HG03196 (cell line): Measurements from ENCODE around the gene GTF2IRD1.
"Not testable (repeated sequence)": the region's sequence is repeated elsewhere in the genome, so short reads cannot be mapped to it uniquely, and the experiment has no call there.

ENCODE experiments used
- ATAC-seq: cut with Tn5 transposase; IDR thresholded peaks from one replicate; pipeline ENCODE4 v1.9.1; 2021; ENCODE audit not compliant: unreplicated experiment

GTF2IRD1 gene

GRCh38 chr7:74507538-74508319, 54.0 kb downstream of the GTF2IRD1 start:
- ATAC-seq = no peak

GRCh38 chr7:74509453-74509852, 55.7 kb downstream of the GTF2IRD1 start:
- not testable (repeated sequence) for ATAC-seq

- ATAC-seq = no peak
Measured at GRCh38 chr7:74511345-74511744, 57.6 kb downstream of the GTF2IRD1 start.

- no peak for ATAC-seq
Measured at GRCh38 chr7:74512762-74513161, 59.1 kb downstream of the GTF2IRD1 start.

- ATAC-seq = no peak
Measured at GRCh38 chr7:74514131-74514591, 60.5 kb downstream of the GTF2IRD1 start.

GRCh38 chr7:74515276-74515675, 61.6 kb downstream of the GTF2IRD1 start:
- ATAC-seq = no peak

- no peak for ATAC-seq
Measured at GRCh38 chr7:74516214-74516613, 62.5 kb downstream of the GTF2IRD1 start.

- ATAC-seq = no peak
Measured at GRCh38 chr7:74518041-74518440, 64.3 kb downstream of the GTF2IRD1 start.

- ATAC-seq = no peak
Measured at GRCh38 chr7:74518654-74519053, 64.9 kb downstream of the GTF2IRD1 start.

GRCh38 chr7:74519395-74519794, 65.7 kb downstream of the GTF2IRD1 start:
- no peak for ATAC-seq

- ATAC-seq = no peak
Measured at GRCh38 chr7:74521855-74522254, 68.1 kb downstream of the GTF2IRD1 start.

GRCh38 chr7:74522281-74522905, 68.7 kb downstream of the GTF2IRD1 start:
- ATAC-seq = no peak

GRCh38 chr7:74523015-74523414, 69.3 kb downstream of the GTF2IRD1 start:
- ATAC-seq = no peak

GRCh38 chr7:74525140-74525539, 71.4 kb downstream of the GTF2IRD1 start:
- ATAC-seq = no peak

GRCh38 chr7:74525881-74526280, 72.2 kb downstream of the GTF2IRD1 start:
- no peak for ATAC-seq

- no peak for ATAC-seq
Measured at GRCh38 chr7:74526780-74527179, 73.1 kb downstream of the GTF2IRD1 start.

- ATAC-seq = no peak
Measured at GRCh38 chr7:74527842-74528241, 74.1 kb downstream of the GTF2IRD1 start.

- ATAC-seq = not testable (repeated sequence)
Measured at GRCh38 chr7:74528773-74529172, 75.1 kb downstream of the GTF2IRD1 start.

GRCh38 chr7:74535951-74536356, 82.2 kb downstream of the GTF2IRD1 start:
- ATAC-seq = no peak

GRCh38 chr7:74541937-74542336, 88.2 kb downstream of the GTF2IRD1 start:
- not testable (repeated sequence) for ATAC-seq

- no peak for ATAC-seq
Measured at GRCh38 chr7:74542558-74543117, 88.9 kb downstream of the GTF2IRD1 start.
